ENCODE results near the gene PRUNE1.

PRUNE1 gene

GRCh38 chr1:150966011-150966410, 42.2 kb upstream of the PRUNE1 start:
- peaks cover 42% of the 10 kb centered on the region for H4K20me1 ChIP-seq (ENCODE audit: insufficient read depth, low read length, poor library complexity, severe bottlenecking)
- H3K9ac ChIP-seq (ENCODE audit: low read depth, low read length, poor library complexity, severe bottlenecking): no peak overlapping the region
- peaks cover 72% of the 10 kb centered on the region for H3K36me3 ChIP-seq (ENCODE audit: insufficient read depth, low read length)
- H2AFZ ChIP-seq (ENCODE audit: low read length): no peak overlapping the region
- peaks cover 36% of the 10 kb centered on the region for H3K79me2 ChIP-seq (ENCODE audit: insufficient read depth, low read length)
- H3K4me2 ChIP-seq (ENCODE audit: low read depth, low read length, poor library complexity, severe bottlenecking): no peak overlapping the region
- H3K4me3 ChIP-seq (ENCODE audit: low read length, poor library complexity, severe bottlenecking): no peak overlapping the region
- H3K27me3 ChIP-seq (ENCODE audit: insufficient read depth, low read length, poor library complexity, severe bottlenecking): no peaks in the 10 kb centered on the region
- H3F3A ChIP-seq (ENCODE audit: low read depth): no peaks in the 10 kb centered on the region; the same call in 1 of the 2 replicates
- TF ChIP-seq EZH2phosphoT487 (IDR thresholded peaks at IDR 0.05; ENCODE audit: borderline replicate concordance): no peak
- TF ChIP-seq CTCF (conservative IDR thresholded peaks at IDR 0.05; ENCODE audit: low read length): no peak
- peaks cover 10% of the 10 kb centered on the region for H3K4me1 ChIP-seq (ENCODE audit: insufficient read depth, low read length, poor library complexity, severe bottlenecking)
- H3K9me2 ChIP-seq (replicated peaks; ENCODE audit: low read depth, low read length): no peaks in the 10 kb centered on the region
- H3K9me3 ChIP-seq (ENCODE audit: insufficient read depth, low read depth, low read length): no peaks in the 10 kb centered on the region

GRCh38 chr1:150967936-150968335, 40.3 kb upstream of the PRUNE1 start:
- H3K27me3 ChIP-seq (ENCODE audit: insufficient read depth, low read length, poor library complexity, severe bottlenecking): no peaks in the 10 kb centered on the region
- H3K4me1 ChIP-seq (ENCODE audit: insufficient read depth, low read length, poor library complexity, severe bottlenecking): peaks cover 29% of the 10 kb centered on the region
- no peaks in the 10 kb centered on the region for H3F3A ChIP-seq (ENCODE audit: low read depth)
- no peak overlapping the region for H3K9ac ChIP-seq (ENCODE audit: low read depth, low read length, poor library complexity, severe bottlenecking)
- no peak overlapping the region for H3K4me3 ChIP-seq (ENCODE audit: low read length, poor library complexity, severe bottlenecking)
- peaks cover 55% of the 10 kb centered on the region for H3K79me2 ChIP-seq (ENCODE audit: insufficient read depth, low read length)
- H3K9me2 ChIP-seq (replicated peaks; ENCODE audit: low read depth, low read length): no peaks in the 10 kb centered on the region
- H4K20me1 ChIP-seq (ENCODE audit: insufficient read depth, low read length, poor library complexity, severe bottlenecking): peaks cover 61% of the 10 kb centered on the region
- H3K4me2 ChIP-seq (ENCODE audit: low read depth, low read length, poor library complexity, severe bottlenecking): peak overlapping the region; percentile 11
- no peak overlapping the region for H2AFZ ChIP-seq (ENCODE audit: low read length)
- H3K36me3 ChIP-seq (ENCODE audit: insufficient read depth, low read length): peaks cover 57% of the 10 kb centered on the region
- TF ChIP-seq EZH2phosphoT487 (IDR thresholded peaks at IDR 0.05; ENCODE audit: borderline replicate concordance) (no peak), CTCF (conservative IDR thresholded peaks at IDR 0.05; ENCODE audit: low read length) (no peak)
- H3K9me3 ChIP-seq (ENCODE audit: insufficient read depth, low read depth, low read length): no peaks in the 10 kb centered on the region

- Histone ChIP-seq H3K36me3 (ENCODE audit: insufficient read depth, low read length) (peaks cover 52% of the 10 kb centered on the region), H4K20me1 (ENCODE audit: insufficient read depth, low read length, poor library complexity, severe bottlenecking) (peaks cover 66% of the 10 kb centered on the region), H3K9me3 (ENCODE audit: insufficient read depth, low read depth, low read length) (no peaks in the 10 kb centered on the region)
These were observed 39.8 kb upstream of the PRUNE1 start for GRCh38 chr1:150968491-150968890.

More at GRCh38 chr1:150968491-150968890, 39.8 kb upstream of the PRUNE1 start:
- Histone ChIP-seq H3K9ac (ENCODE audit: low read depth, low read length, poor library complexity, severe bottlenecking) (no peak overlapping the region), H3K9me2 (replicated peaks; ENCODE audit: low read depth, low read length) (no peaks in the 10 kb centered on the region), H3K27me3 (ENCODE audit: insufficient read depth, low read length, poor library complexity, severe bottlenecking) (no peaks in the 10 kb centered on the region), H3K4me1 (ENCODE audit: insufficient read depth, low read length, poor library complexity, severe bottlenecking) (peaks cover 33% of the 10 kb centered on the region), H3K79me2 (ENCODE audit: insufficient read depth, low read length) (peaks cover 61% of the 10 kb centered on the region), H3K4me2 (ENCODE audit: low read depth, low read length, poor library complexity, severe bottlenecking) (peak overlapping the region; percentile 11), H2AFZ (ENCODE audit: low read length) (no peak overlapping the region), H3F3A (ENCODE audit: low read depth) (no peaks in the 10 kb centered on the region), H3K4me3 (ENCODE audit: low read length, poor library complexity, severe bottlenecking) (no peak overlapping the region)
- TF ChIP-seq EZH2phosphoT487 (IDR thresholded peaks at IDR 0.05; ENCODE audit: borderline replicate concordance) (no peak), CTCF (conservative IDR thresholded peaks at IDR 0.05; ENCODE audit: low read length) (no peak)
